Measurements from ENCODE around the gene VPS26C.

Gene VPS26C

GRCh38 chr21:37263827-37264600, 3.1 kb downstream of the VPS26C start:
- no peak for DNase-seq

DNA sequence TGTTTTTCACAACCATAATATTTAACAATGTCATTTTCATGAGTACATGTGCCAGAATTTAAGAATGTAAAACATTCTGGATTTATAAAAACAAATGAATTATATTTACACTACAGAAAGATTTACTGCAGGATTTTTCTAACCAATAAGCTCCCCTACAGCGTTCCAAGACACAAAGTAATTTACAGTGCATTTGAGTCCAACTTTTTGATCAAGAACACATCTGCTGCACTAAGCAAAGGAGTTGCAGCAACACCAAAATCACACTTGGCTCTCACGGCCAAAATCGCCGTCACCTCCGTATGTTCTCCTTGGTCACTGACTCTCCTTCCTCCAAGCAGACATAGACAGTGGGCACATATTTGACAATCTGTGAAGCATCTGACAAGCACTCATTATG, 7.7 kb downstream of the VPS26C start:
- no peak for DNase-seq

- peak; percentile 74 for DNase-seq
Measured at GRCh38 chr21:37257967-37258877, 8.9 kb downstream of the VPS26C start.

DNA sequence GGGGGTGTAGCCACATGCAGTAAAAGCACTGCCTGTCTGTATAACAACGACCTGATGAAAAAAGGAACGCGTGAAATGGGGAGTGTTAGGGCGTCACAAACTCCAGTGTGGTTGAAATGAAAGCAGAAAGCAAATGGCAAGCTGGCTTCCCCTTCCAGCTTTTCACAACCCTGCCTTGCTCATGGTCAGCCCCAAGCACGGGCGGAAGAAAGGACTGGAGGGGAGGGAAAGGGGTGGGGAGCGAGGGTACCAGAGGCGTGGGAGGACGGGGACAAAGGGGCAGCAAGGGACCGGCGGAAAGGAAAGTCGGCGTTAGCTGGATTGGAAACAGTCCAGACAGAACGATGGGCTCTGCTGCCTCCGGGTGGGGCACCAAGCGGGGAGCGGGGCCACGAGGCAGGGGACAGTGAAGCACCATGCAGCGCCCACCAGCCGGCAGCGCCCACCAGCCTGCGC, 9.6 kb downstream of the VPS26C start:
- no peak for DNase-seq

- DNase-seq = no peak
Measured at GRCh38 chr21:37253991-37254390, 13.1 kb downstream of the VPS26C start.

GRCh38 chr21:37251294-37251634, 15.9 kb downstream of the VPS26C start:
- no peak for DNase-seq

DNA sequence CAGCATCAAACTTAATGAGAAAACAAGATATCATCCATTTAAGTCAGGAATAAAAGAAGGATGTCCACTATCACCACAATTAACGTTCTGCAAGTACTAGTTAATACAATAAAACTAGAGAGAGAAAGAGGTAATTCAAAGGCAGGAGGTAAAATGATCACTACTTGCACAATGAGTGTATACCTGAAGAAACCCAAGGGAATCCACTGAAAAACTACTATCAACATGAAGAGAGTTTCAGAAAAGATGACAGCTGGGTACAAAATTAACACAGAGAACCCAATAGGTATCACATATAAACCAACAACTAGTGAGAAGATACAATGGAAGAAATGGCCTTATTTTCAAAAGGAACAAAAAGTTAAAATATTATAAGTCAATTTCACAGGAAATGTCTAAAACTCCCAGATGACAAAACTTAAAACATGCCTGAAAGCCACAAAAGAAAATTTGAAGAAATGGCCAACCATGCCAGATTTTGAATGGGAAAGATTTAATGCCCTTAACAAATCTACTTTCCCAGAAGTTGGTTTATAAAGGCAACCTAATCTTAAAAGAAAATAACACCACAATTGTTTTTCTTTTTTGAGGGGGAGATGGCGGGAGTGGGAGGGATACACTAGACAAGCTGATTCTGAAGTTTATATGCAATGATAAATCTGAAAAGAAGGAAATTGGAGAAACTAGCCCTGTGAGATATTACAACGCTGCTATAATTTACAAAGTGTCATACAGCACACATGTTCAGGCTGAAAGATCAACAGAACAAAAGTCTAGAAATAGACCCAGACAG, 17.8 kb downstream of the VPS26C start:
- DNase-seq = no peak

GRCh38 chr21:37248298-37248697, 18.8 kb downstream of the VPS26C start:
- DNase-seq = no peak

- DNase-seq = no peak
Measured at GRCh38 chr21:37245151-37245550, 22.0 kb downstream of the VPS26C start.

DNA sequence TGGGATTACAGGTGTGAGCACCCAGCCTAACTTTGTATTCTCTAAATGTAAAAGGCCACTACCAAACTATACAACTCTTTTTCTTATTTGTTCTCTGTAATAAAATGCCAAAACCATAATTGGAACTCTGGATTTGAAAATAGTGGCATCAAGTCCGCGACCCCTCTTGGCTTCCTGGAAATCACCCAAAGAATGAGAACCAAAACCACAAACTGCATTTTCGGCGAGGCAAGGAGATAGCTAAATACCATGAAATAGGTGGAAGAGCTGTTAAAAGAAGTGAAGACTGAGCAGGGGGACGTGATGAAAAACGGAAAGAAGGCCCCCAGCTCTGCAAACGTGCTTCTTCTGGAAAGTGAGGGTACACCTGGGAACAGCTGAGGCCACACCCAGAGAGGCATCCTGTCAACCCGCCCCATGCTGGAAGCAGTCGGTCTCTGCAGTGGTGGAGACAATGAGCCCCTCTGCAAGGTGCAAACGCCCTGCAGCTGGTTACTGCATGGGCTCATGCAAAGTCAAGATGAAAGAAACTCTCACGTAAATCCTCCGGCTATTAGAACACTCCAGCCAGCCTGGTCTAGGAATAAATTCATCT, 22.5 kb downstream of the VPS26C start:
- DNase-seq = no peak

- DNase-seq = no peak
Measured at GRCh38 chr21:37243961-37244360, 23.2 kb downstream of the VPS26C start.

DNA sequence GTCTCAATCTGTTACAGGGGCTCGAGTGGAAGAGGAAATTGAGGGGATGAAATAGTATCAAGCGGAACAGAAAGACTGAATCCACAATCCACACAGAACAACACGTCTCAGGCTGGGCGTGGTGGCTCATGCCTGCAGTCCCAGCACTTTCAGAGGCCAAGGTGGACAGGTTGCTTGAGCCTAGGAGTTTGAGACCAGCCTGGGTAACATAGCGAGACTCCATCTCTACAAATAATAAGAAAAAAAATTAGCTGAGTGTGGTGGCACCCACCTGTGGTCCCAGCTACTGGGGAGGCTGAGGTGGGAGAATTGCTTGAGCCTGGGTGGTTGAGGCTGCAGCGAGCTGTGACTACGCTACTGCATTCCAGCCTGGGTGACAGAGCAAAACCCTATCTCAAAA, 25.7 kb downstream of the VPS26C start:
- no peak for DNase-seq

DNA sequence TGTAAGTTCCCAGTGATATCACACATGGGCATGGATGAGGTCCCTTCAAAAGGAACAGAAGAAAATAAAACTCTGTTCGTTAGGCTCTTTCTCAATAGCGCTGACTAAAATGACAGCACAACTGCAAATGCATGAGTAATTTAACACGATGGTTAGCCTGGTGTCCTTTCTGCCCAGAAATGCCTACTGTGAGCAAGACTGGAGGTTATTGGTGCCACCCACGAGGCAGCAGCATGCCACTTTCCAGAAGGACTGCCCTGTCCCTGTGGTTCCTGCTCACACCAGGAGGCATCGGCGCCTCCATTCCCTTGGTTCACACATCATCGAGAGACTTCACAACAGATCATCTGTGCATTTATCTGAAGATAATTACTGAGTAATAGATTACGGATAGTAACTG, 26.2 kb downstream of the VPS26C start:
- no peak for DNase-seq

GRCh38 chr21:37237764-37238163, 29.4 kb downstream of the VPS26C start:
- no peak for DNase-seq

- DNase-seq = no peak
Measured at GRCh38 chr21:37237346-37237745, 29.8 kb downstream of the VPS26C start.

- no peak for DNase-seq
Measured at GRCh38 chr21:37233551-37234146, 33.5 kb downstream of the VPS26C start.

- DNase-seq = no peak
Measured at GRCh38 chr21:37232274-37233018, 34.7 kb downstream of the VPS26C start.

DNA sequence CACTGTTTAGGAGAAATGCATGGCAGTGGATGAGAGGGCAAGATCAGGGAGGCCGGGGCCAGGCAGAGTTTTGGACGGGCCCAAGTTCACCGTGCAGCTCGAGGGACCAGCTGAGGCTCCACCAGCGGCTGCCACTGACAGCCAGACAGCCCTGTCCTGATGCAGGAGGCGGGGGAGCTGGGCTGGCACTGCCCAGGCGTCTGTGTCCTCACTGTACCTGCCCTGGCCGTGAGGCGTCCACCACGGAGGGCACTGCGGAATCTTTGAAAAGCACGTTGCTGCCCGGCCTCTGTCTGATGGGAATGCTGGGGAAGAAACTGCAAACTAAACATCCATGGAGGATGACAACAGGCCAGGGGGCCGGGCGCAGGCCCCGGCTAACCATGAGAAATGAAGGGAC, 35.5 kb downstream of the VPS26C start:
- DNase-seq = no peak

GRCh38 chr21:37231249-37231645, 35.9 kb downstream of the VPS26C start:
- no peak for DNase-seq

DNA sequence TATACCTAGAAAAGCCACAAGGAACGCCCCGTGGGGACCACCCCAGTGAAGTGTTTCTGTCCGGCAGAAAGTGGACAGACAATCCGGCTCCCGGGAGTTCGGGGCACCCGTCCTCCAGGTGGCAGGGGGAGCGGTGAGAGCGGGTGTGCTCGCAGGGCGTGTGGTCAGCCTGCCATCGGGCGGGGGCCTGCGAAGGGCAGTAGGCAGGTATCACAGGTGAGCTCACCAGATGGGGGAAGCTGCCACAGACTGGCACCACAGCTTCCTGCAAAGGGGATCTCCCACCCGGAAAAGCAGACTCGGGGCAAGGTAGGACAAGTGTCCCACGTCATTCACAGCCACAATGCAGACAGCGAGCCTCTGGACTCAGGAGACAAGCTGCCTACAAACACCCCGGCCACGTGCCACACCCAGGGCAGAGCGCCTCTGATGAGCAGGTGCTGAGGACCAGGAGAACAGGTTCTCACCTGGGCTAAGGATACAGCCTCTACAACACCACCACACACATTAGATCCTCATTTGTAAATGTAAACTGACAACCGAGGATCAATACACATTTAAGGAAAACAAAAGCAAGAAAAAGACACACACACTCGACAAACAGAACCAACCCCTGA, 36.4 kb downstream of the VPS26C start:
- DNase-seq = no peak

GRCh38 chr21:37228003-37228400, 39.1 kb downstream of the VPS26C start:
- DNase-seq = no peak

Measured in activated gamma-delta T cell treated with Interleukin-2 at 50 U/mL for 16 hours (primary cell).